Neural progenitor cell (in vitro differentiated cells): ENCODE measurements around the gene PHF13.

Experiments
- EZH2 ChIP-seq: fragments of 200-600 bp; sonication (generic); IDR thresholded peaks from 2 replicates; pipeline ENCODE4 v1.6.1; 2017; ENCODE audit warnings: antibody characterized with exemption, mild to moderate bottlenecking, moderate library complexity
- EZH2phosphoT487 ChIP-seq: fragments of 200-600 bp; sonication (generic); IDR thresholded peaks from 2 replicates; pipeline ENCODE4 v1.6.1; 2017; ENCODE audit warnings: antibody characterized with exemption
- TF ChIP-seq, protein P1 (sequence below): fragments of 200-600 bp; sonication (generic); IDR thresholded peaks from 2 replicates; pipeline ENCODE4 v1.5.1; 2017; ENCODE audit warnings: antibody characterized with exemption, mild to moderate bottlenecking

DNA sequence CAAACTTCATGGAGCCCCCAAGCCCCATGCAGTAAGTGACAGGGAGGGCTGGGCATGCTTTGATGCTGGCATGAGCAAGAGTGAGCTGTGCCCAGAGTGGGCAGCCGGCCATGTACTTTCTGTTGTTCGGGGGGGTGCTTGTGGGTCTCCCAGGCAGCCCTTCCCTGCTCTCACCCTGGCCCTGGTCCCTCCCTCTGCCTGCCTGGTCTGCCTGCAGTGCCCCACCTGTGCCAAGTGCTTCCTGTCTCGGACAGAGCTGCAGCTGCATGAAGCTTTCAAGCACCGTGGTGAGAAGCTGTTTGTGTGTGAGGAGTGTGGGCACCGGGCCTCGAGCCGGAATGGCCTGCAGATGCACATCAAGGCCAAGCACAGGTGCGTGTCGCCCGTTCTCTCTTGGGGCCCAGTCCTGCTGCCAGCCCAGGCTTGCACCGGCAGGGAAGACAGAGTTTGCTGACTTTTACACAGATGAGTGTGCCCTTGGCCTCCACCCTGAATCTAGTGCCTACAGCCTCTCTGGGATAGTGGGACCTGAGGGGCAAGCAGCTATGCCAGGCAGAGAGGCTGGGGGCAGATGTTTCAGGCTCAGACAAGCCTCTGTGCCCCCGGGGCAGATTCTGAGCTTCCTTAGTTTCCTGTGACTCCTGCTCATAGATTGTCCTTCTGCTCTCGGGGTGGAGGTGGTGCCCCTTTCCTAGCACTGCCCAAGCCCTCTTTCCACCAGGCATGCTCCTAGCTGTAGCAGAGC is 26.1 kb upstream of the PHF13 start:
- TF ChIP-seq, protein P1, sequence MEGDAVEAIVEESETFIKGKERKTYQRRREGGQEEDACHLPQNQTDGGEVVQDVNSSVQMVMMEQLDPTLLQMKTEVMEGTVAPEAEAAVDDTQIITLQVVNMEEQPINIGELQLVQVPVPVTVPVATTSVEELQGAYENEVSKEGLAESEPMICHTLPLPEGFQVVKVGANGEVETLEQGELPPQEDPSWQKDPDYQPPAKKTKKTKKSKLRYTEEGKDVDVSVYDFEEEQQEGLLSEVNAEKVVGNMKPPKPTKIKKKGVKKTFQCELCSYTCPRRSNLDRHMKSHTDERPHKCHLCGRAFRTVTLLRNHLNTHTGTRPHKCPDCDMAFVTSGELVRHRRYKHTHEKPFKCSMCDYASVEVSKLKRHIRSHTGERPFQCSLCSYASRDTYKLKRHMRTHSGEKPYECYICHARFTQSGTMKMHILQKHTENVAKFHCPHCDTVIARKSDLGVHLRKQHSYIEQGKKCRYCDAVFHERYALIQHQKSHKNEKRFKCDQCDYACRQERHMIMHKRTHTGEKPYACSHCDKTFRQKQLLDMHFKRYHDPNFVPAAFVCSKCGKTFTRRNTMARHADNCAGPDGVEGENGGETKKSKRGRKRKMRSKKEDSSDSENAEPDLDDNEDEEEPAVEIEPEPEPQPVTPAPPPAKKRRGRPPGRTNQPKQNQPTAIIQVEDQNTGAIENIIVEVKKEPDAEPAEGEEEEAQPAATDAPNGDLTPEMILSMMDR = no peak
- TF ChIP-seq EZH2 (no peak), EZH2phosphoT487 (no peak)
